GM10248 (cell line): ENCODE results near the gene TMEM132C.
A peak's percentile ranks its signal among the peaks of the same experiment; 100 is the strongest.

Experiments used
- CTCF ChIA-PET: fragments of 300-600 bp; sonication (Branson Sonifier 250); formaldehyde crosslinking; extraction: SDS; loops from one replicate; lab custom pipeline; 2021; ENCODE audit warnings: antibody characterized with exemption; lab: Yijun Ruan, JAX
- POLR2A ChIA-PET: fragments of 350-650 bp; sonication (Branson Sonifier 250); formaldehyde crosslinking; extraction: SDS; loops from one replicate; lab custom pipeline; 2020; ENCODE audit warnings: antibody characterized with exemption; lab: Yijun Ruan, JAX
- DNase-seq: peaks from one replicate; pipeline ENCODE4 v3.0.0; 2012; ENCODE audit errors: extremely low spot score
- CTCF ChIP-seq: IDR thresholded peaks from 2 replicates; pipeline ENCODE4 v1.5.1; 2012; ENCODE audit warnings: mild to moderate bottlenecking, low read depth; ENCODE audit errors: extremely low read depth, missing control alignments, control extremely low read depth

Gene TMEM132C

GRCh38 chr12:128518644-128519043, 251.7 kb downstream of the TMEM132C start:
- ChIA-PET POLR2A (no interaction called here), CTCF (no interaction called here)
- no peak for DNase-seq
- TF ChIP-seq CTCF, result no peak

- DNase-seq, result no peak
- ChIA-PET POLR2A (no interaction called here), CTCF (no interaction called here)
- no peak for TF ChIP-seq CTCF
Measured at GRCh38 chr12:128519426-128519825, 252.5 kb downstream of the TMEM132C start.

- ChIA-PET POLR2A (no interaction called here), CTCF (no interaction called here)
- TF ChIP-seq CTCF, result no peak
- DNase-seq, result no peak
Measured at GRCh38 chr12:128521981-128522380, 255.0 kb downstream of the TMEM132C start.

- ChIA-PET POLR2A (interaction anchor here (0.7 kb wide), 1 partner anchor 555 kb away, joined by 5 read pairs; no protein-coding TSS in a partner anchor), CTCF (no interaction called here)
- DNase-seq, result no peak
- TF ChIP-seq CTCF, result no peak
Measured at GRCh38 chr12:128524439-128524838, 257.5 kb downstream of the TMEM132C start.

GRCh38 chr12:128531170-128531569, 264.2 kb downstream of the TMEM132C start:
- DNase-seq, result no peak

GRCh38 chr12:128534906-128535305, 267.9 kb downstream of the TMEM132C start:
- POLR2A ChIA-PET, result no interaction called here
- CTCF ChIA-PET, result no interaction called here
- no peak for TF ChIP-seq CTCF
- no peak for DNase-seq

More at GRCh38 chr12:128531170-128531569, 264.2 kb downstream of the TMEM132C start:
- CTCF ChIA-PET, result interaction anchor here (1.2 kb wide), 1 partner anchor 1501 kb away, joined by 4 read pairs; no protein-coding TSS in a partner anchor
- peak; percentile 17 for TF ChIP-seq CTCF
- POLR2A ChIA-PET, result no interaction called here
